ENCODE results near the gene SLC25A45.

The SLC25A45 gene

DNA sequence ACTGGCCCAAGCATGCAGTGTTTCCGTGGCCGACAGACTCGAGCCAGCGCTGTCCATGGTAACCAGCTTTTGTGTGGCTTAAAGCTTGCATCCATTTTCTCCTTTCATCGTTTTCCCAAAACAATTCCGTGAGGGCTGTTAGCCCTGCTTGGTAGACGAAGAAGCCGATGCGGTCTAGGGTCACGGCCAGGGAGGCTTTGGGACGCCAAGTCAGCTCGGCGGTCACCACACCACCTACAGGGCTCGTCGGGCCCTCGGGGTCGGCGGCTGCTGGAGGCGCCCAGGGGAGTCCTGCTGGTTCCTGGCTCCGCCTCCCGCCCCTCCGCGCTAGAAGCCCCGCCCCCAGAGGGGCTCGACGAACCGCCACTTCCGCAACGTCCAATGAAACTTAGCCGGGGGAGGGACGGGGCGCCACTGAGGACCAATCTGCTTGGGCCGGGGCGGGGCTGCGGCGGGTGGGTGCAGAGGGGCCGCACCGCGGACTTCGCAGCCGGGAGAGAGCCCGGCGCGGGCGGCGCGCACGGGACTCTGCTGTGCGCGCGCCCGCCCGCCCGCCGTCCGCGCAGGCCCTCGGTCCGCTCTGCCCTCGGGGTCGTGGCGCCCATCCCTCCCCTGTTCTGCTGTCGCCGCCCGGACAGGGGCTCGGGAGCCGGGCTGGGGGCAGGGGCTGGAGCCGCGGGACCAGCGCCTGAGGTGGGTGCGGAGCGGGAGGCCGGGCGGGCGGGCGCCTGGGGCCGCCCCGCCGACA is 28.0 kb downstream of the SLC25A45 start, which contains the start of gene TIGD3:
Gene TIGD3, plus strand, starts transcription at position 487 of the 748 bp plus-strand sequence. CDS start 1,058 bp downstream, outside the sequence.
- TF ChIP-seq ZFX (IDR thresholded peaks at IDR 0.05; ENCODE audit: borderline replicate concordance), result no peak
- TF ChIP-seq, protein P1, sequence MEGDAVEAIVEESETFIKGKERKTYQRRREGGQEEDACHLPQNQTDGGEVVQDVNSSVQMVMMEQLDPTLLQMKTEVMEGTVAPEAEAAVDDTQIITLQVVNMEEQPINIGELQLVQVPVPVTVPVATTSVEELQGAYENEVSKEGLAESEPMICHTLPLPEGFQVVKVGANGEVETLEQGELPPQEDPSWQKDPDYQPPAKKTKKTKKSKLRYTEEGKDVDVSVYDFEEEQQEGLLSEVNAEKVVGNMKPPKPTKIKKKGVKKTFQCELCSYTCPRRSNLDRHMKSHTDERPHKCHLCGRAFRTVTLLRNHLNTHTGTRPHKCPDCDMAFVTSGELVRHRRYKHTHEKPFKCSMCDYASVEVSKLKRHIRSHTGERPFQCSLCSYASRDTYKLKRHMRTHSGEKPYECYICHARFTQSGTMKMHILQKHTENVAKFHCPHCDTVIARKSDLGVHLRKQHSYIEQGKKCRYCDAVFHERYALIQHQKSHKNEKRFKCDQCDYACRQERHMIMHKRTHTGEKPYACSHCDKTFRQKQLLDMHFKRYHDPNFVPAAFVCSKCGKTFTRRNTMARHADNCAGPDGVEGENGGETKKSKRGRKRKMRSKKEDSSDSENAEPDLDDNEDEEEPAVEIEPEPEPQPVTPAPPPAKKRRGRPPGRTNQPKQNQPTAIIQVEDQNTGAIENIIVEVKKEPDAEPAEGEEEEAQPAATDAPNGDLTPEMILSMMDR (IDR thresholded peaks at IDR 0.05), result peak; percentile 9; the same call in 1 of the 2 replicates

DNA sequence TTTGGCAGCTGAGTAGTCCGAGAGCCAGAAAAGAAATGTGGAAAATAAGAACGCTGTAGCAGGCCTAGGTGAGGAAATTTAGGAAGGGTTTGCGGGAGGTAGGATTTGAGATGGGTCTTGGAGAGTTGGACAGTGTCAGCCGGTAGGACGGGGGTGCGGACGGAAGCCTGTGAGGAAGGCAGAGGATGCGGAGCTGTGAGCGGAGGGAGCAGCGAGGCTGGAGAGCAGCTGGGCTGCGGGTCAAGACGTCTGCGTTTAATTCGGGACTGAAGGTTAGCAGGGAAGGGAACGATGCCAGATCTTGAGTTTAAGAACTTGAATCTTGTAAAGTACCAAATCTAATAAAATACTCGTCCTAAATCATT is 28.6 kb downstream of the SLC25A45 start:
- peak overlapping the region; percentile 80 for H3K27ac ChIP-seq
- TF ChIP-seq, protein P1 (IDR thresholded peaks at IDR 0.05), result no peak

More for the DNA sequence above, 28.0 kb downstream of the SLC25A45 start, which contains the start of gene TIGD3:
- peak within 1 kb of the TSS; percentile 80 for H3K27ac ChIP-seq

DNA sequence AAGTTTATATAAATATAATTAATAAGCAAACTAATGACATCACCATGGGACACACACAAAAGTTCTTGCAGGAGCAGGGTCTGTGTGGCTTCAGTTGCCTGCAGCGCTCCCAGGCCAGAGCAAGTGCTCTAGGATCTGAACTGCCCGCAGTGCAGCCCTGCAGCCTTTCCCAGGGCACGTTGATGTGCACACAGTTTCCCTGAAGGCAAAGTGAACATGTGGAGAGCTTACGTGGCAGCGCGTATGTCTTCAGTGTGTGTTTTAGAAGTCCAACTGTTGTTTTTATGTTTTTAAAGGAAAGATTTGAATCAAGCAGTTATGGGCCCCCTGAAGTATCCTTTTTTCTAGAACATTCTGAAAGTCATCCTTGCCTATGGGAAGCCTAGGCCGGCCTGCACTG is 29.1 kb downstream of the SLC25A45 start:
- peak overlapping the region; percentile 80 for H3K27ac ChIP-seq
- no peak for TF ChIP-seq ZFX (IDR thresholded peaks at IDR 0.05; ENCODE audit: borderline replicate concordance)
- TF ChIP-seq, protein P1 (IDR thresholded peaks at IDR 0.05), result no peak

DNA sequence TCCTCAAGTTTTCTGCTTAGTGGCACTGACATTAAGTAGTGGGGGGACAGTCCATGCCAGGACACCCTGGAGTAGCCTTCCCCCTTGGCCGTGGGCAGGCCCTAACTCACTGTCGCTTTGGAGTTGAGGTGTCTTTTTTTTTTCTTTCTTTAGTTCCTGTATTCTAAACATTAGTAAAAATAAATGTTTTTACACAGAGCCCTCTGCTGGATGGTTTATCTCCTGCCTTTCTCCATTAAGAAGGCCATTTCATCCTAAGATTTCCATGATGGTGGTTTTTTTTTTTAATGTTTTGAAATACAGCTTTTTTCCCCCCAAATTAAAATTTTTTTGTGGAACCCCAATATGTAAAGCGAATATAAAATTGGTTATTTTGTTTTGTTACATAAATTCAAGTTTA is 29.7 kb downstream of the SLC25A45 start:
- peak overlapping the region; percentile 80 for H3K27ac ChIP-seq
- TF ChIP-seq, protein P1 (IDR thresholded peaks at IDR 0.05), result peak; percentile 53
- no peak for TF ChIP-seq ZFX (IDR thresholded peaks at IDR 0.05; ENCODE audit: borderline replicate concordance)

DNA sequence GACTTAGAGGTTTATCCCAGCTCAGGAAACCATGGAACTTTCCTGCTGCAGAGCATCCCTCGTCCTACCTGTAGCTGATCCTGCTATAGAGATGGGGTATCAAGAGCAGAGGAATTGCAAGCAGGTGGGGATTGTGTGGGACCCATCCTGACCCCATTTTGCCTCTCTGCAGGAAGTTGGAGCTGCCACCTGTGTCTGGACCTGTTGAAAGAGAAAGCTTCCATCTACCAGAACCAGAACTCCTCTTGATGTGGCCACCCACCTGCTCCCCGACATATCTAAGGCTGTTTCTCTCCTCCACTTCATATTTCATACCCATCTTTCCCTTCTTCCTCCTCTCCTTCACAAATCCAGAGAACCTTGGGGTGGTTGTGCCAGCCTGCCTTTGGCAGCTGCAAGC is 30.9 kb downstream of the SLC25A45 start:
- H3K27ac ChIP-seq, result no peak overlapping the region
- TF ChIP-seq, protein P1 (IDR thresholded peaks at IDR 0.05), result no peak
- TF ChIP-seq ZFX (IDR thresholded peaks at IDR 0.05; ENCODE audit: borderline replicate concordance), result no peak

DNA sequence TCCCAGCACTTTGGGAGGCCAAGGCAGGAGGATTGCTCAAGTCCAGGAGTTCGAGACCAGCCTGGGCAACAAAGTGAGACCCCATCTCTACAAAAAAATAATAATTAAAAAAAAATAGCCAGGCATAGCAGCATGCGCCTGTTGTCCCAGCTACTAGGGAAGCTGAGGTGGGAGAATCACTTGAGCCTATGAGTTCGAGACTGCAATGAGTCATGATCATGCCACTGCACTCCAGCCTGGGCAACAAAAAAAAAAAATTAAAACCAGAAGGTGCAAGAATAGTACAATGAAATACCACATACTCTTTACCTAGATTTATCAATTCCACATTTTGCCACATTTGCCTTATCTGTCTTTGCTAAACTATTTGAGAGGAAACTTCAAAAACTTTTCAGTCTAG is 40.6 kb downstream of the SLC25A45 start:
- H3K27ac ChIP-seq, result no peak overlapping the region
- TF ChIP-seq ZFX (IDR thresholded peaks at IDR 0.05; ENCODE audit: borderline replicate concordance), result no peak
- TF ChIP-seq, protein P1 (IDR thresholded peaks at IDR 0.05), result no peak

DNA sequence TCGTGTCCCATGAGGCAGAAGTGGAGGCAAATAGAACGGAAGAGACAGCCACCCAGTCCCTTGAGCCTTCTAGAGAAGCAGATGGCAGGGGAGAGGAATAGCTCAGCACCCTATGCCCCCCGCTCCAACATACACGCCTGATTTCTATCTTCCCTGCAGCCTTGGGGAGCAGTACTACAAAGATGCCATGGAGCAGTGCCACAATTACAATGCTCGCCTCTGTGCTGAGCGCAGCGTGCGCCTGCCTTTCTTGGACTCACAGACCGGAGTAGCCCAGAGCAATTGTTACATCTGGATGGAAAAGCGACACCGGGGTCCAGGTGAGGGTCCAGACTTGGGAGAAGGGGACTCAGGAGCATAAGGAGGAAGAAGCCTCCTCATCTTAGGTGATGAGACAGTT is 42.2 kb downstream of the SLC25A45 start:
- TF ChIP-seq, protein P1 (IDR thresholded peaks at IDR 0.05), result no peak
- TF ChIP-seq ZFX (IDR thresholded peaks at IDR 0.05; ENCODE audit: borderline replicate concordance), result no peak
- no peak overlapping the region for H3K27ac ChIP-seq

Measured in 22Rv1 (cell line).